Calu3 (cell line): ENCODE results near the gene NELFB. TPM values are rescaled to one million over a fixed set of nuclear protein-coding genes. Genes with fewer than 3 reads are reported as not detected.

ENCODE experiments used
- BruUV-seq: library from RNA; stranded (reverse); fragments of 400-500 nt; replicated peaks from 2 replicates; lab custom pipeline; 2021; lab: Mats Ljungman, UMichigan
- CTCF ChIA-PET: fragments of 300-600 bp; sonication (Branson Sonifier 250); formaldehyde crosslinking; loops from one replicate; lab custom pipeline; 2022; ENCODE audit warnings: antibody characterized with exemption; lab: Charles Lee
- DNase-seq: peaks from one replicate; pipeline ENCODE4 v3.0.0; 2022
- H3K27ac Mint-ChIP-seq: one replicate; pipeline ENCODE4 v1.8.0; 2022; ENCODE audit warnings: mixed read lengths; ENCODE audit not compliant: unreplicated experiment
- H3K27me3 Mint-ChIP-seq: one replicate; pipeline ENCODE4 v1.8.0; 2022; ENCODE audit warnings: mixed read lengths; ENCODE audit not compliant: unreplicated experiment
- H3K36me3 Mint-ChIP-seq: one replicate; pipeline ENCODE4 v1.8.0; 2022; ENCODE audit warnings: mild to moderate bottlenecking, moderate library complexity, mixed read lengths; ENCODE audit not compliant: insufficient read depth, unreplicated experiment
- H3K4me1 Mint-ChIP-seq: one replicate; pipeline ENCODE4 v1.8.0; 2022; ENCODE audit warnings: mild to moderate bottlenecking, low read depth, mixed read lengths; ENCODE audit not compliant: unreplicated experiment
- H3K4me3 Mint-ChIP-seq: one replicate; pipeline ENCODE4 v1.8.0; 2022; ENCODE audit warnings: mild to moderate bottlenecking, low read depth, moderate library complexity, mixed read lengths; ENCODE audit not compliant: unreplicated experiment
- H3K9me3 Mint-ChIP-seq: one replicate; pipeline ENCODE4 v1.8.0; 2022; ENCODE audit warnings: low read depth, mixed read lengths; ENCODE audit not compliant: unreplicated experiment
- intact Hi-C: fragments of 100-400 bp; cut with micrococcal nuclease; formaldehyde crosslinking; loops from one replicate; pipeline ENCODE4 v1.10.0; 2022; ENCODE audit not compliant: unreplicated experiment
- total RNA-seq: library from RNA; stranded (reverse); gene quantifications from 2 replicates; pipeline ENCODE4 v1.2.3, GENCODE V29; 2022
- TF ChIP-seq, protein P1 (sequence below): fragments of 200-600 bp; IDR thresholded peaks from one replicate; pipeline ENCODE4 v1.8.0; 2022; ENCODE audit warnings: antibody characterized with exemption; ENCODE audit not compliant: unreplicated experiment

The NELFB gene
- total RNA-seq, 1 experiment from 2014 or later = 43.5 TPM

DNA sequence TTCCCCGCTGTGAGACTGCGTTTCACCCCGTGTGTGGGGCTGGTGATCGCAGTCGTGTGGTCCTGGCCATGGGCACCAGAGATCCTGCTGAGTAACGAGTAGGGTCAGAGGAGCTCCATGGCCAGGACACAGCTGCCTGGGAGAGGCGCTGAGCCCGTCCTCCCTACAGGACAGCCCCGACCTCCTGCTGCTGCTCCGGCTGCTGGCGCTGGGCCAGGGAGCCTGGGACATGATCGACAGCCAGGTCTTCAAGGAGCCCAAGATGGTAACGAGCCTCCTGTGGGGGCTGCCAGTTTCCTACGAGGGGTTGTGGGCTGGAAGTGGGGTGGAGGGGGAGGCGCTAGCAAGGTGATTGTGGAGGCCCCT, 11.0 kb downstream of the NELFB start:
- CTCF ChIA-PET = no interaction called here
- TF ChIP-seq, protein P1, sequence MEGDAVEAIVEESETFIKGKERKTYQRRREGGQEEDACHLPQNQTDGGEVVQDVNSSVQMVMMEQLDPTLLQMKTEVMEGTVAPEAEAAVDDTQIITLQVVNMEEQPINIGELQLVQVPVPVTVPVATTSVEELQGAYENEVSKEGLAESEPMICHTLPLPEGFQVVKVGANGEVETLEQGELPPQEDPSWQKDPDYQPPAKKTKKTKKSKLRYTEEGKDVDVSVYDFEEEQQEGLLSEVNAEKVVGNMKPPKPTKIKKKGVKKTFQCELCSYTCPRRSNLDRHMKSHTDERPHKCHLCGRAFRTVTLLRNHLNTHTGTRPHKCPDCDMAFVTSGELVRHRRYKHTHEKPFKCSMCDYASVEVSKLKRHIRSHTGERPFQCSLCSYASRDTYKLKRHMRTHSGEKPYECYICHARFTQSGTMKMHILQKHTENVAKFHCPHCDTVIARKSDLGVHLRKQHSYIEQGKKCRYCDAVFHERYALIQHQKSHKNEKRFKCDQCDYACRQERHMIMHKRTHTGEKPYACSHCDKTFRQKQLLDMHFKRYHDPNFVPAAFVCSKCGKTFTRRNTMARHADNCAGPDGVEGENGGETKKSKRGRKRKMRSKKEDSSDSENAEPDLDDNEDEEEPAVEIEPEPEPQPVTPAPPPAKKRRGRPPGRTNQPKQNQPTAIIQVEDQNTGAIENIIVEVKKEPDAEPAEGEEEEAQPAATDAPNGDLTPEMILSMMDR = no peak
- intact Hi-C loops = no loop called here
- H3K4me3 Mint-ChIP-seq = no peak overlapping the region
- DNase-seq = no peak
- BruUV-seq = no TSS peak
- H3K4me1 Mint-ChIP-seq = peaks cover 18% of the 10 kb centered on the region
- H3K9me3 Mint-ChIP-seq = no peaks in the 10 kb centered on the region
- no peak overlapping the region for H3K27ac Mint-ChIP-seq
- H3K27me3 Mint-ChIP-seq = no peaks in the 10 kb centered on the region
- H3K36me3 Mint-ChIP-seq = peaks cover 44% of the 10 kb centered on the region

DNA sequence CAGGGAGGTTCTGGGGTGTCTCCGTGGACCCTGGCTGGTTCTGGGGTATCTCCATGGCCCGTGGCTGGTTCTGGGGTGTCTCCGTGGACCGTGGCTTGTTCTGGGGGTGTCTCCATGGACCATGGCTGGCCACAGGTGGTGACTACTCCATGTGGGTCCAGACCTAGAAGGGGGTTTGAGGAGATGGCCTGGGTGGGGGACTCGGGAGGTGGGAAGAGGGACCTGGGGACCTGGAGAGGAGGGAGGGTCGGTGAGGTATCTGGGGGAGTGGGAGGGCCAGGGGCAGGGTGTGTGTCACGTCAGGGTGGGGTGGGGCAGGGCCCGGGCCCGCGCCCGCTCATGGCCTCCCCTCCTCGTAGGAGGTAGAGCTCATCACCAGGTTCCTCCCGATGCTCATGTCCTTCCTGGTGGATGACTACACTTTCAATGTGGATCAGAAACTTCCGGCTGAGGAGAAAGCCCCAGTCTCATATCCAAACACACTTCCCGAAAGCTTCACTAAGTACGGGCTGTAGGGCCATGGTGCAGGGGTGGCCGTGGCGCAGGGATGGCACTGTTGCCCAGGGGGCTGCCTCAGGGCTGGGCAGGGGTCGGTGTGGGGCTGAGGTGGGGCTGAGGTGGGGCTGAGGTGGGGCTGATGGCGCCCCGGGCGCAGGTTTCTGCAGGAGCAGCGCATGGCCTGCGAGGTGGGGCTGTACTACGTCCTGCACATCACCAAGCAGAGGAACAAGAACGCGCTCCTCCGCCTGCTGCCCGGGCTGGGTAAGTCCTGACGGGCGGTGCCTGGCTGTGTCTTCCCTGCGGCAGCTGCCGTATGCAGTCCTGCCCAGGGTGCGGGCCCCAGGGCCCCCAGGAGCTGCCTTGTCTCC, 11.7 kb downstream of the NELFB start:
- Mint-ChIP-seq H3K9me3 (no peaks in the 10 kb centered on the region), H3K36me3 (peaks cover 42% of the 10 kb centered on the region), H3K4me3 (no peak overlapping the region), H3K4me1 (peaks cover 13% of the 10 kb centered on the region), H3K27ac (no peak overlapping the region), H3K27me3 (no peaks in the 10 kb centered on the region)
- TF ChIP-seq, protein P1 = no peak
- no TSS peak for BruUV-seq
- CTCF ChIA-PET = interaction anchor here (0.6 kb wide), 1 partner anchor 38 kb away, joined by 3 read pairs; no protein-coding TSS in a partner anchor
- DNase-seq = no peak
- intact Hi-C loops = no loop called here

DNA sequence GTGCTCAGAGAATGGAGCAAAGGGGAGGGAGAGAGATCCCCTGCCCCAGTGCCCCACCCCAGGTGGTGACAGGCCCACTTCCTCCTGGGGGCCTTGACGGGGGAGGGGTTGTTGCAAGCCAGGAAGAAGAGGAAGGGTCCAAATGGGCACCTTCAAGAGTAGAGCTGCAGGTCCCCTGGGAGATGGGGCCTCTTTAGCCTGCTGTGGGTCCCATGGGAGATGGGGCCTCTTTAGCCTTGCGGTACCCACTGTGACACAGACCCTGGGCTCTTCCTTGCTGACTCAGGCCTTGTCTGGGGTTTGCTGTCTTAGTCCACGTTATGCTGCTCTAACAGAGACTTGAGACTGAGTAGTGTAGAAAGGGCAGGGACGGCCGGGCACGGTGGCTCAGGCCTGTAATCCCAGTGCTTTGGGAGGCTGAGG, 12.8 kb downstream of the NELFB start:
- TF ChIP-seq, protein P1 = no peak
- Mint-ChIP-seq H3K27me3 (no peaks in the 10 kb centered on the region), H3K36me3 (peaks cover 41% of the 10 kb centered on the region), H3K4me3 (no peak overlapping the region), H3K27ac (no peak overlapping the region), H3K9me3 (no peaks in the 10 kb centered on the region), H3K4me1 (peaks cover 10% of the 10 kb centered on the region)
- DNase-seq = no peak
- intact Hi-C loops = no loop called here
- CTCF ChIA-PET = no interaction called here
- BruUV-seq = no TSS peak

DNA sequence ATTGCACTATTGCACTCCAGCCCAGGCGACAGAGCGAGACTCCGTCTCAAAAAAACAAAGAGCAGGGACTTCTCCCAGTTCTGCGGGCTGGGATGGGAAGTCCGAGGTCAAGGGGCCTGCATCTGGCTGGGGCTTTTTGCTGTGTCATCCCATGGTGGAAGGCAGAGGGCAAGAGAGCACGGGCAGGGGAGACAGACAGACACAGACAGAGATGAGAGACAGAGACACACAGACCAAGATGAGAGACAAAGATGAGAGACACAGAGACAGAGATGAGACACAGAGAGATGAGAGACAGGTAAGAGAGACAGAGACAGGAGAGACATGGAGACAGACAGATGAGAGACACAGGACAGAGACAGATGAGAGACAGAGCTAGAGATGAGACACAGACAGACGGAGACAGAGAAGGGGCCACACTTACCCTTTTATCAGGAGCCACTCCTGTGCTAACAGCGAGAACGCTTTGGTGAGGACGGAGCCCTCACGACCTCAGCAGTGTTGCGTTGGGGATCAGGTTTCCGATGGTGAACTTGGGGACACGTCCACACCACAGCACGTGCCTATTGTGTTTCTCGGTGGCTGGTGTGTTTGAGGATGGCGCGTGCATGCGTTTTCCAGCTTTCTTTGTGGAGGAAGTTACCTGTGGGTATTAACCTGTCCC, 13.5 kb downstream of the NELFB start:
- H3K36me3 Mint-ChIP-seq = peaks cover 44% of the 10 kb centered on the region
- TF ChIP-seq, protein P1 = no peak
- peaks cover 10% of the 10 kb centered on the region for H3K4me1 Mint-ChIP-seq
- H3K27ac Mint-ChIP-seq = no peak overlapping the region
- intact Hi-C loops = no loop called here
- no TSS peak for BruUV-seq
- no peaks in the 10 kb centered on the region for H3K9me3 Mint-ChIP-seq
- CTCF ChIA-PET = no interaction called here
- H3K27me3 Mint-ChIP-seq = no peaks in the 10 kb centered on the region
- DNase-seq = no peak
- H3K4me3 Mint-ChIP-seq = no peak overlapping the region
